SH-SY5Y (cell line): ENCODE data around the gene NEK7.

Experiments used
- GATA2 ChIP-seq: IDR thresholded peaks from 2 replicates; pipeline ENCODE4 v1.6.1; 2011; ENCODE audit warnings: mild to moderate bottlenecking, low read depth, low read length
- GATA3 ChIP-seq: IDR thresholded peaks from 2 replicates; pipeline ENCODE4 v1.6.1; 2011; ENCODE audit warnings: low read depth, mild to moderate bottlenecking, low read length, moderate library complexity

DNA sequence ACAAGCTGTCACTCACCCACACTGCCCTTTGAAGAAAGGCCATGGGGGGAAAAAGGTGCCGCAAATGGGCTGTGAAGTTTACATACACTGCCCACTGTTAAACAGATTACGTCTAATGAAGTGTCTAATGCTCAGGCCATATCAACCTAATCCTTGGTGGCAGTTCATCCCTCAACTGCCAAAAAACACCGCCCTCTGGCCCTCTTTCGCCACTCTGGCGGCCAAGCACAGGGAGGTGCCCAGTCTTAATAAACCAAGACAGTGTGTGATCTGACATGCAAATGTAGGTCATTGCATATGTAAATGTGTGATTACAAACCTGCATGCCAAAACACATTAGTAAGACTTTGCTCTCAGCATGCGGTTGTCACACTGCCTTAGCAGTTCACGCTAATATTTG lies 89.5 kb downstream of the NEK7 start:
- TF ChIP-seq GATA2 (no peak), GATA3 (no peak)
